ENCODE measurements around the gene ANKRD33B. TPM values are rescaled to one million over a fixed set of nuclear protein-coding genes. Genes with fewer than 3 reads are reported as not detected.

The ANKRD33B gene
- total RNA-seq, 1 donor: 2.6 TPM

GRCh38 chr5:10645146-10645545 is 81.3 kb downstream of the ANKRD33B start:
- no peak overlapping the region for H3K4me3 ChIP-seq (ENCODE audit: low read depth, low read length)
- no peak for DNase-seq (ENCODE audit: low read depth)
- TF ChIP-seq, protein P1, sequence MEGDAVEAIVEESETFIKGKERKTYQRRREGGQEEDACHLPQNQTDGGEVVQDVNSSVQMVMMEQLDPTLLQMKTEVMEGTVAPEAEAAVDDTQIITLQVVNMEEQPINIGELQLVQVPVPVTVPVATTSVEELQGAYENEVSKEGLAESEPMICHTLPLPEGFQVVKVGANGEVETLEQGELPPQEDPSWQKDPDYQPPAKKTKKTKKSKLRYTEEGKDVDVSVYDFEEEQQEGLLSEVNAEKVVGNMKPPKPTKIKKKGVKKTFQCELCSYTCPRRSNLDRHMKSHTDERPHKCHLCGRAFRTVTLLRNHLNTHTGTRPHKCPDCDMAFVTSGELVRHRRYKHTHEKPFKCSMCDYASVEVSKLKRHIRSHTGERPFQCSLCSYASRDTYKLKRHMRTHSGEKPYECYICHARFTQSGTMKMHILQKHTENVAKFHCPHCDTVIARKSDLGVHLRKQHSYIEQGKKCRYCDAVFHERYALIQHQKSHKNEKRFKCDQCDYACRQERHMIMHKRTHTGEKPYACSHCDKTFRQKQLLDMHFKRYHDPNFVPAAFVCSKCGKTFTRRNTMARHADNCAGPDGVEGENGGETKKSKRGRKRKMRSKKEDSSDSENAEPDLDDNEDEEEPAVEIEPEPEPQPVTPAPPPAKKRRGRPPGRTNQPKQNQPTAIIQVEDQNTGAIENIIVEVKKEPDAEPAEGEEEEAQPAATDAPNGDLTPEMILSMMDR (IDR thresholded peaks at IDR 0.05; ENCODE audit: insufficient read depth, low read depth, low read length): no peak

DNA sequence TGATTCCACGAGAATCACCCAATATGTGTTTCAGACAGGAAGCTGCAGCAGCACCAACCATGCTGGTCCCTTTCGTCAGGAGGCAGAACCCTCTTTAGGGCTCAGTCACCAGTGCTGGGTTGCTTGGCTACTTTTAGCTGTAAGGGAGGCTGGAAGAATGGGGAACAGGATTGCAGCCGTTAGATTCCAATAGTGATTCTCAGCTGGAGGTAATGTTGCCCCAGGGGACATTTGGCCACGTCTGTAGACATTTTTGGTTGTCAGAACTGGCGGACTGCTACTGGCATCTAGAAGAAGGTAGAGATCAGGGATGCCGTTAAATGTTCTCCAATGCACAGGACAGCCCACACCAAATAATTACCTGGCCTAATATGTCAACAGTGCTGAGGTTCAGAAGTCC is 81.8 kb downstream of the ANKRD33B start:
- no peak overlapping the region for H3K4me3 ChIP-seq (ENCODE audit: low read depth, low read length)
- TF ChIP-seq, protein P1 (IDR thresholded peaks at IDR 0.05; ENCODE audit: insufficient read depth, low read depth, low read length): no peak
- DNase-seq (ENCODE audit: low read depth): no peak

GRCh38 chr5:10647640-10648039 is 83.8 kb downstream of the ANKRD33B start:
- no peak for DNase-seq (ENCODE audit: low read depth)
- TF ChIP-seq, protein P1 (IDR thresholded peaks at IDR 0.05; ENCODE audit: insufficient read depth, low read depth, low read length): no peak
- no peak overlapping the region for H3K4me3 ChIP-seq (ENCODE audit: low read depth, low read length)

GRCh38 chr5:10648806-10649665 is 85.2 kb downstream of the ANKRD33B start:
- DNase-seq (ENCODE audit: low read depth): no peak
- TF ChIP-seq, protein P1 (IDR thresholded peaks at IDR 0.05; ENCODE audit: insufficient read depth, low read depth, low read length): no peak
- no peak overlapping the region for H3K4me3 ChIP-seq (ENCODE audit: low read depth, low read length)

GRCh38 chr5:10649666-10650380 is 86.0 kb downstream of the ANKRD33B start:
- H3K4me3 ChIP-seq (ENCODE audit: low read depth, low read length): no peak overlapping the region
- no peak for DNase-seq (ENCODE audit: low read depth)
- TF ChIP-seq, protein P1 (IDR thresholded peaks at IDR 0.05; ENCODE audit: insufficient read depth, low read depth, low read length): no peak

DNA sequence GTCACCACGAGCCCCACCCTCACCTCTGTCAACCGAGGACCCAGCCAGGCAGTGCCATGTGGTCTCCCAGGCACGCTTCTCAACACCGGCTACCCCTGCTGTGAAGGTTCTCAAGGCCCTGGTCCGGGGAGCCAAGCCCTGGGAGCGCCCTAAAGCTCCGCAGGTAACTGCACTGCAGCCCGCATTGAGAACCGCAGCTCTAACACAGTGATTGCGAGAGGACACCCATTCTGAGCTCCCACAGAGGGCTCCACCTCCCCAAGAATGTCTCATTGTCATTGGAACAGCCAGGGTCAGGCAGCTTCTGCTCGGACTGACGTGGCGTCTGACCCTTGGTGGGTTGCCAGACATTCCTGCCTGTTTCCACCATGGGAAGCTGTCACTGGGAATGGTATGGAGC is 88.3 kb downstream of the ANKRD33B start:
- TF ChIP-seq, protein P1 (IDR thresholded peaks at IDR 0.05; ENCODE audit: insufficient read depth, low read depth, low read length): no peak
- DNase-seq (ENCODE audit: low read depth): no peak
- H3K4me3 ChIP-seq (ENCODE audit: low read depth, low read length): no peak overlapping the region

All from fibroblast of villous mesenchyme (primary cell).